ENCODE results near the gene ATP6V1G1. TPM values are rescaled to one million over a fixed set of nuclear protein-coding genes. Genes with fewer than 3 reads are reported as not detected.
"Not testable (repeated sequence)": the region's sequence is repeated elsewhere in the genome, so short reads cannot be mapped to it uniquely, and the experiment has no call there.

The ATP6V1G1 gene
- total RNA-seq, 3 donors from 2014 or later: 151 to 240 (median 227) TPM

DNA sequence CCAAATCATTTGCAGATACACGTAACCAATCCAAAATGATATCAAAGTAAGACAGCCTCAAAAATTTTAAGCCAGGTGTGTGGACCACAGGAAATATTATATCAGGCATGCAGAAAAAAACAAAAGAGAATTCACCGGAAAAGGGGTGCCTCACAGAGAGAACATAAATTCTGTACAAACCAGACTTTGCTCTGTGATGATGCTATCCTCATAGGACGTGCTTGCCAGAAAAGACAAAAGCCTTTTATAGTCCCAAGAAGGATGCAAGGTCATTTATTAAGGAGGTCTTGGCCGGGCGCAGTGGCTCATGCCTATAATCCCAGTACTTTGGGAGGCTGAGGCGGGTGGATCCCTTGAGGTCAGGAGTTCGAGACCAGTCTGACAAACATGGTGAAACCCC lies 16.8 kb upstream of the ATP6V1G1 start:
- DNase-seq (ENCODE audit: low spot score in 2 of 2): no peak
- no peaks in the 10 kb centered on the region for H3K27me3 ChIP-seq
- intact Hi-C loops (cut with DNase I; ENCODE audit: low total_unique reads): no loop called here
- H3K4me3 ChIP-seq: no peak overlapping the region
- H3K36me3 ChIP-seq: no peaks in the 10 kb centered on the region
- H3K4me1 ChIP-seq: no peaks in the 10 kb centered on the region
- no peak for TF ChIP-seq POLR2A (IDR thresholded peaks at IDR 0.05)
- no peak for TF ChIP-seq POLR2AphosphoS5 (IDR thresholded peaks at IDR 0.05)
- TF ChIP-seq, protein P1, sequence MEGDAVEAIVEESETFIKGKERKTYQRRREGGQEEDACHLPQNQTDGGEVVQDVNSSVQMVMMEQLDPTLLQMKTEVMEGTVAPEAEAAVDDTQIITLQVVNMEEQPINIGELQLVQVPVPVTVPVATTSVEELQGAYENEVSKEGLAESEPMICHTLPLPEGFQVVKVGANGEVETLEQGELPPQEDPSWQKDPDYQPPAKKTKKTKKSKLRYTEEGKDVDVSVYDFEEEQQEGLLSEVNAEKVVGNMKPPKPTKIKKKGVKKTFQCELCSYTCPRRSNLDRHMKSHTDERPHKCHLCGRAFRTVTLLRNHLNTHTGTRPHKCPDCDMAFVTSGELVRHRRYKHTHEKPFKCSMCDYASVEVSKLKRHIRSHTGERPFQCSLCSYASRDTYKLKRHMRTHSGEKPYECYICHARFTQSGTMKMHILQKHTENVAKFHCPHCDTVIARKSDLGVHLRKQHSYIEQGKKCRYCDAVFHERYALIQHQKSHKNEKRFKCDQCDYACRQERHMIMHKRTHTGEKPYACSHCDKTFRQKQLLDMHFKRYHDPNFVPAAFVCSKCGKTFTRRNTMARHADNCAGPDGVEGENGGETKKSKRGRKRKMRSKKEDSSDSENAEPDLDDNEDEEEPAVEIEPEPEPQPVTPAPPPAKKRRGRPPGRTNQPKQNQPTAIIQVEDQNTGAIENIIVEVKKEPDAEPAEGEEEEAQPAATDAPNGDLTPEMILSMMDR (IDR thresholded peaks at IDR 0.05): no peak
- H3K27ac ChIP-seq: no peak overlapping the region
- no peaks in the 10 kb centered on the region for H3K9me3 ChIP-seq

DNA sequence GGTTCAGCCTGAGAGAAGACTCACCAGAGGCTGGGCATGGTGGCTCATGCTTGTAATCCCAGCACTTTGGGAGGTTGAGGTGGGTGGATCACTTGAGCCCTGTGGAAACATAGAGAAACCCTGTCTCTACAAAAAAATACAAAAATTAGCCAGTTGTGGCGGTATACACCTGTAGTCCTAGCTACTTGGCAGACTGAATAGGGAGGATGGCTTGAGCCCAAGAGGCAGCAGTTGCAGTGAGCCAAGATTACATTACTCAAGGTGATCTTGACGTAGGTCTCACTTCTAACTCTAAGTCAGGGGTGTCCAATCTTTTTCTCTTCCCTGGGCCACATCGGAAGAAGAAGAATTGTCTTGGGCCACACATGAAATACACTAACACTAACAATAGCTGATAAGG lies 16.2 kb upstream of the ATP6V1G1 start:
- TF ChIP-seq POLR2AphosphoS5 (IDR thresholded peaks at IDR 0.05): no peak
- TF ChIP-seq, protein P1 (IDR thresholded peaks at IDR 0.05): no peak
- no peak for TF ChIP-seq POLR2A (IDR thresholded peaks at IDR 0.05)
- no peak overlapping the region for H3K27ac ChIP-seq
- no peaks in the 10 kb centered on the region for H3K36me3 ChIP-seq
- H3K4me3 ChIP-seq: no peak overlapping the region
- H3K4me1 ChIP-seq: no peaks in the 10 kb centered on the region
- no peaks in the 10 kb centered on the region for H3K9me3 ChIP-seq
- DNase-seq (ENCODE audit: low spot score in 2 of 2): no peak
- intact Hi-C loops (cut with DNase I; ENCODE audit: low total_unique reads): no loop called here
- no peaks in the 10 kb centered on the region for H3K27me3 ChIP-seq

DNA sequence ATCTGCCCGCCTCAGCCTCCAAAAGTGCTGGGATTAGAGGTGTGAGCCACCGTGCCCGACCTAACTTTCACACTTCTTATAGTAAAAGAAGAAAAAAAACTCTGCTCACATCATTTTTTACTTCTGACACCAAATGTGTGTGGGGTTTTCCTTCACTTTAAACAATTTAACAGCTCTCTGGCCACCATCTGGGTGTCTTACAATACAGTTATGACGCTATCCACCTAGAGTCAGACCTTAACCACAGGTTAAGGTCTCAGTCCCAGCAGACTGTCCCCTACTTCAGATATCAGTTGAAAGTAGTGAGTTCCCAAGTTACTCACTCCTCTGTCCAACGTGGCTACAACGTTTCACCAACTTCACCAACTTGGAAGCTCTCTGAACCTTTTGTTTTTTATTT lies 15.4 kb upstream of the ATP6V1G1 start:
- H3K27ac ChIP-seq: no peak overlapping the region
- H3K9me3 ChIP-seq: no peaks in the 10 kb centered on the region
- TF ChIP-seq POLR2A (IDR thresholded peaks at IDR 0.05) (no peak), POLR2AphosphoS5 (IDR thresholded peaks at IDR 0.05) (no peak)
- TF ChIP-seq, protein P1 (IDR thresholded peaks at IDR 0.05): no peak
- no peak for DNase-seq (ENCODE audit: low spot score in 2 of 2)
- no peaks in the 10 kb centered on the region for H3K27me3 ChIP-seq
- intact Hi-C loops (cut with DNase I; ENCODE audit: low total_unique reads): no loop called here
- no peaks in the 10 kb centered on the region for H3K4me1 ChIP-seq
- H3K36me3 ChIP-seq: no peaks in the 10 kb centered on the region
- H3K4me3 ChIP-seq: no peak overlapping the region

DNA sequence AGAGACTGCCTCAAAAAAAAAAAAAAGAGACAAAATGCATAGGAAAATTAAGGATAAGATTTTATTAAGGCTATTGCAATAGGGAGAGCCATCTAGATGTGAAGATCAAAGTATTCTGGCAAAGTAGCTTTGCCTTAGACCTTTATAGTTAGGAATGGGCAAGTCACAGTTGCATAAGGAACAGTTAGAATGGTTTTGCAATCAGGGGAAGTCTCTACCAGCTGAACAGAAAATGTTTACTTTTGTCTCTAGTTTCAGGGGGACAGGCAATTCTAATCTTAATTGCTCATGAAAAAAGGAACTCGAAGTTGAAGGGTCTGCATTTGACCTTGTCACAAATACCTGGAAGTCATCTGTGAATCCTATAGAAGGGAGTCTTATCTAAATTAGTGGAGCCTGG lies 13.1 kb upstream of the ATP6V1G1 start:
- no peaks in the 10 kb centered on the region for H3K36me3 ChIP-seq
- no peak for DNase-seq (ENCODE audit: low spot score in 2 of 2)
- H3K4me1 ChIP-seq: no peaks in the 10 kb centered on the region
- intact Hi-C loops (cut with DNase I; ENCODE audit: low total_unique reads): no loop called here
- no peaks in the 10 kb centered on the region for H3K9me3 ChIP-seq
- H3K27me3 ChIP-seq: no peaks in the 10 kb centered on the region
- no peak overlapping the region for H3K27ac ChIP-seq
- no peak overlapping the region for H3K4me3 ChIP-seq
- TF ChIP-seq, protein P1 (IDR thresholded peaks at IDR 0.05): no peak
- TF ChIP-seq POLR2A (IDR thresholded peaks at IDR 0.05) (no peak), POLR2AphosphoS5 (IDR thresholded peaks at IDR 0.05) (no peak)

DNA sequence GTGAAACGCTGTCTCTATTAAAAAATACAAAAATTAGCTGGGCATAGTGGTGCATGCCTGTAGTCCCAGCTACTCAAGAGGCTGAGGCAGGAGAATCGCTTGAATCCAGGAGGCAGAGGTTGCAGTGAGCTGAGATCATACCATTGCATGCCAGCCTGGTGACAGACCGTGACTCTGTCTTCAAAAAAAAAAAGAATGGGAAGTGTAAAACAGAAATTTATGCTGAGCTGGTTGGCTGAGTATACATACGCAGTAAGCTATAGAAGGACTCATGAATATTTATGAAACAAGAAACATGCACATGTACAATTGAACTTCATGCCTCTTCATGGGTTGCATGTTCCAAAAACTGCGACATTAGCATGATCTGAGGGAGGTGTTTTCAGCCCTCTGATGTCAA lies 10.8 kb upstream of the ATP6V1G1 start:
- not testable (repeated sequence) for H3K27me3 ChIP-seq

GRCh38 chr9:114578134-114578533 lies 9.4 kb upstream of the ATP6V1G1 start:
- H3K36me3 ChIP-seq; intact Hi-C loops (cut with DNase I; ENCODE audit: low total_unique reads); H3K9me3 ChIP-seq; DNase-seq (ENCODE audit: low spot score in 2 of 2); H3K27ac ChIP-seq; H3K27me3 ChIP-seq; H3K4me1 ChIP-seq; H3K4me3 ChIP-seq: not testable (repeated sequence)

More for the DNA sequence above, 10.8 kb upstream of the ATP6V1G1 start:
- H3K9me3 ChIP-seq; DNase-seq (ENCODE audit: low spot score in 2 of 2); H3K27ac ChIP-seq; H3K4me1 ChIP-seq; intact Hi-C loops (cut with DNase I; ENCODE audit: low total_unique reads); H3K36me3 ChIP-seq; H3K4me3 ChIP-seq: not testable (repeated sequence)

Data from breast epithelium (tissue), 4 donors.